Endothelial cell of umbilical vein (primary cell): ENCODE results near the gene NRCAM. TPM values are rescaled to one million over a fixed set of nuclear protein-coding genes. Genes with fewer than 3 reads are reported as not detected.

ENCODE experiments used
- BruUV-seq: library from RNA; stranded (reverse); fragments of 400-500 nt; replicated peaks from 2 replicates; lab custom pipeline; 2021; lab: Mats Ljungman, UMichigan
- CTCF ChIA-PET: fragments of 300-600, 350-600 bp; sonication (Branson Sonifier 250); formaldehyde crosslinking; loops from one replicate; lab custom pipeline; 2021; ENCODE audit warnings: antibody characterized with exemption, inconsistent platforms; lab: Charles Lee
- POLR2A ChIA-PET: fragments of 300-600, 350-600 bp; sonication (Branson Sonifier 250); formaldehyde crosslinking; loops from one replicate; lab custom pipeline; 2021; ENCODE audit warnings: antibody characterized with exemption, inconsistent platforms; lab: Charles Lee
- DNase-seq: peaks from one replicate; pipeline ENCODE4 v3.0.0-alpha.2; 2011; ENCODE audit warnings: low read depth, low spot score
- FAIRE-seq: peaks from 2 replicates; lab custom pipeline; 2011; peaks lifted over from hg19 to GRCh38; lab: Jason Lieb, UNC
- H2AFZ ChIP-seq: 2 replicates; pipeline ENCODE4 v1.6.0; 2012; ENCODE audit warnings: low read depth, low read length, control low read depth, inconsistent platforms
- H3K27ac ChIP-seq: 2 replicates; pipeline ENCODE4 v1.5.1; 2011; ENCODE audit warnings: low read depth, mild to moderate bottlenecking, control low read depth, low read length, moderate library complexity; ENCODE audit not compliant: insufficient read depth
- H3K27me3 ChIP-seq, 2 experiments: 2 replicates each; pipeline versions ENCODE4 v1.6.0 to v1.6.1; 2011; ENCODE audit warnings: low read length in 2 of 2, mixed read lengths in 1 of 2; ENCODE audit not compliant: control insufficient read depth in 2 of 2, insufficient read depth in 2 of 2
- H3K36me3 ChIP-seq, 2 experiments: 2 replicates in 1 of 2; 3 replicates in 1 of 2; pipeline ENCODE4 v1.5.1; 2011; ENCODE audit warnings: low read length in 2 of 2, mild to moderate bottlenecking in 1 of 2, moderate library complexity in 1 of 2; ENCODE audit not compliant: control insufficient read depth in 2 of 2, insufficient read depth in 2 of 2; ENCODE audit errors: extremely low read depth in 1 of 2
- H3K4me1 ChIP-seq: 3 replicates; pipeline ENCODE4 v1.5.1; 2011; ENCODE audit warnings: mild to moderate bottlenecking, low read length; ENCODE audit not compliant: control insufficient read depth, insufficient read depth; ENCODE audit errors: extremely low read depth
- H3K4me2 ChIP-seq: 2 replicates; pipeline ENCODE4 v1.6.1; 2011; ENCODE audit warnings: low read length, control low read depth, mixed read lengths; ENCODE audit not compliant: insufficient read depth
- H3K4me3 ChIP-seq, 3 experiments: fragments of 200-600 bp in 1 of 3; sonication (generic), shearing (Covaris generic) in 1 of 3; replicated peaks in 1 of 3; 2 replicates each; pipeline ENCODE4 v1.5.1; 2011 to 2016; ENCODE audit warnings: control low read depth in 3 of 3, low read length in 3 of 3, mild to moderate bottlenecking in 2 of 3, inconsistent platforms in 1 of 3, low read depth in 1 of 3, moderate library complexity in 1 of 3; ENCODE audit not compliant: insufficient read depth in 1 of 3
- H3K79me2 ChIP-seq: 2 replicates; pipeline ENCODE4 v1.6.0; 2012; ENCODE audit warnings: low read length, inconsistent platforms; ENCODE audit not compliant: control insufficient read depth, insufficient read depth
- H3K9ac ChIP-seq: replicated peaks from 2 replicates; pipeline ENCODE3; 2011; ENCODE audit warnings: low read length, control low read depth; ENCODE audit not compliant: insufficient read depth; ENCODE audit errors: extremely low read depth
- H3K9me1 ChIP-seq: replicated peaks from 3 replicates; pipeline ENCODE4 v1.6.0; 2011; ENCODE audit warnings: mild to moderate bottlenecking, low read length; ENCODE audit not compliant: control insufficient read depth, insufficient read depth; ENCODE audit errors: extremely low read depth
- H3K9me3 ChIP-seq: replicated peaks from 2 replicates; pipeline ENCODE4 v1.5.1; 2012; ENCODE audit warnings: low read length, inconsistent platforms; ENCODE audit not compliant: control insufficient read depth, insufficient read depth
- H4K20me1 ChIP-seq: replicated peaks from 2 replicates; pipeline ENCODE3; 2011; ENCODE audit warnings: mild to moderate bottlenecking, low read length; ENCODE audit not compliant: control insufficient read depth, insufficient read depth; ENCODE audit errors: extremely low read depth
- CTCF ChIP-seq, 2 donors: IDR thresholded peaks; 1 replicate in 1 of 2; 2 replicates in 1 of 2; pipeline ENCODE4 v1.5.1; 2011; ENCODE audit warnings: low read length in 2 of 2, mild to moderate bottlenecking in 2 of 2, moderate library complexity in 2 of 2, control low read depth in 1 of 2, inconsistent platforms in 1 of 2, low read depth in 1 of 2; ENCODE audit not compliant: insufficient read depth in 1 of 2; ENCODE audit errors: extremely low read depth in 1 of 2
- EZH2 ChIP-seq: IDR thresholded peaks from 2 replicates; pipeline ENCODE4 v1.6.1; 2012; ENCODE audit warnings: borderline replicate concordance, low read depth, mild to moderate bottlenecking, moderate library complexity, low read length, inconsistent platforms; ENCODE audit not compliant: severe bottlenecking
- FOS ChIP-seq: IDR thresholded peaks from 2 replicates; pipeline ENCODE4 v1.6.1; 2011; ENCODE audit warnings: mild to moderate bottlenecking, low read length, moderate library complexity, borderline replicate concordance; ENCODE audit not compliant: insufficient read depth
- JUN ChIP-seq: IDR thresholded peaks from 2 replicates; pipeline ENCODE4 v1.6.1; 2011; ENCODE audit warnings: borderline replicate concordance, low read depth; ENCODE audit not compliant: insufficient read length, insufficient read depth
- MAX ChIP-seq: IDR thresholded peaks from 2 replicates; pipeline ENCODE4 v1.6.1; 2011; ENCODE audit not compliant: insufficient read depth, insufficient read length
- MYC ChIP-seq: IDR thresholded peaks from one replicate; pipeline ENCODE4 v1.6.1; 2011; ENCODE audit warnings: mild to moderate bottlenecking, low read depth, low read length
- POLR2A ChIP-seq: IDR thresholded peaks from 2 replicates; pipeline ENCODE4 v1.6.1; 2012; ENCODE audit warnings: low read depth, mild to moderate bottlenecking, control low read depth, low read length
- POLR2AphosphoS5 ChIP-seq: IDR thresholded peaks from 2 replicates; pipeline ENCODE4 v1.6.1; 2012; ENCODE audit warnings: low read depth, mild to moderate bottlenecking, control low read depth, low read length, moderate library complexity; ENCODE audit not compliant: insufficient read depth
- dilution Hi-C: fragments of 300-500 bp; cut with MboI; formaldehyde crosslinking; loops from one replicate; pipeline ENCODE4 v1.15.0; 2019; ENCODE audit warnings: low sequenced_read_pairs; ENCODE audit not compliant: extremely low pct_ligation_motif_present
- intact Hi-C: fragments of 100-400 bp; cut with micrococcal nuclease; formaldehyde crosslinking; loops from one replicate; pipeline ENCODE4 v1.10.0; 2022
- polyA plus RNA-seq, 4 experiments: library from polyadenylated mRNA; depleted of rRNA in 3 of 4; stranded (reverse) in 3 of 4; unstranded in 1 of 4; fragments of >200 nt; gene quantifications; 2 replicates each; pipeline versions ENCODE4 v1.2.1 to v1.2.3, GENCODE V29; 2011 to 2012; ENCODE audit warnings: missing spikeins in 1 of 4
- total RNA-seq: library from RNA; stranded (reverse); gene quantifications from 2 replicates; pipeline ENCODE4 v1.2.3, GENCODE V29; 2021

NRCAM gene
- total and polyA plus RNA-seq, 2 donors (not counting 3 experiments of a cell fraction or from before 2014, with no cell fraction given): 26.0 to 47.6 TPM

GRCh38 chr7:108425714-108426275 lies 30.4 kb downstream of the NRCAM start:
- CTCF ChIA-PET: interaction anchor here (1.0 kb wide), 1 partner anchor 14 kb away, joined by 3 read pairs; no protein-coding TSS in a partner anchor
- intact Hi-C loops (no loop called here), dilution Hi-C loops (no loop called here)
- Histone ChIP-seq H3K4me3 (no peak overlapping the region), H3K27ac (no peak overlapping the region), H3K4me1 (peaks cover 22% of the 10 kb centered on the region), H3K4me2 (no peak overlapping the region), H2AFZ (no peak overlapping the region), H4K20me1 (no peaks in the 10 kb centered on the region), H3K9me1 (no peaks in the 10 kb centered on the region), H3K9ac (no peak overlapping the region), H3K79me2 (peaks cover 79% of the 10 kb centered on the region), H3K27me3 (no peaks in the 10 kb centered on the region), H3K9me3 (no peaks in the 10 kb centered on the region), H3K36me3 (no peaks in the 10 kb centered on the region)
- no TSS peak for BruUV-seq
- FAIRE-seq (no peak), DNase-seq (no peak)
- POLR2A ChIA-PET: no interaction called here
- TF ChIP-seq JUN (no peak), FOS (no peak), MYC (no peak), POLR2AphosphoS5 (no peak), MAX (no peak)

- FAIRE-seq: no peak
These were observed 32.2 kb downstream of the NRCAM start for GRCh38 chr7:108424013-108424412.

More at GRCh38 chr7:108424013-108424412, 32.2 kb downstream of the NRCAM start:
- intact Hi-C loops: loop anchor here (5.0 kb wide), 1 partner anchor 422 kb away; the partner anchor contains the start of gene LAMB1
- TF ChIP-seq CTCF (IDR thresholded peaks at IDR 0.05; ENCODE audit: extremely low read depth in 1 of 2, insufficient read depth in 1 of 2, low read depth in 1 of 2, low read length in 2 of 2) (no peak), JUN (no peak), POLR2A (no peak), POLR2AphosphoS5 (no peak), EZH2 (no peak), MAX (no peak), FOS (no peak)
- no peak for DNase-seq
- Histone ChIP-seq H3K27me3 (no peaks in the 10 kb centered on the region), H3K9me1 (no peaks in the 10 kb centered on the region), H3K4me2 (no peak overlapping the region), H3K4me3 (no peak overlapping the region), H3K4me1 (peaks cover 38% of the 10 kb centered on the region), H3K27ac (no peak overlapping the region), H3K9ac (no peak overlapping the region), H3K9me3 (no peaks in the 10 kb centered on the region), H3K79me2 (peaks cover 66% of the 10 kb centered on the region), H3K36me3 (no peaks in the 10 kb centered on the region), H4K20me1 (no peaks in the 10 kb centered on the region), H2AFZ (no peak overlapping the region)
- dilution Hi-C loops: no loop called here
- ChIA-PET POLR2A (no interaction called here), CTCF (interaction anchor here (1.1 kb wide), 2 partner anchors 9 to 30 kb away, joined by 3 read pairs; no protein-coding TSS in a partner anchor)
- no TSS peak for BruUV-seq
